Measurements from ENCODE around the gene RMND5A.
"Not testable (repeated sequence)": the region's sequence is repeated elsewhere in the genome, so short reads cannot be mapped to it uniquely, and the experiment has no call there.

The RMND5A gene

GRCh38 chr2:86741889-86742498 lies 21.9 kb downstream of the RMND5A start:
- not testable (repeated sequence) for H3K27ac ChIP-seq

GRCh38 chr2:86744152-86744551 lies 24.1 kb downstream of the RMND5A start:
- no peak for TF ChIP-seq ZFX (IDR thresholded peaks at IDR 0.05)
- no peak for TF ChIP-seq CTCF (conservative IDR thresholded peaks at IDR 0.05)
- no peak overlapping the region for H3K27ac ChIP-seq

- TF ChIP-seq CTCF (conservative IDR thresholded peaks at IDR 0.05) (no peak), ZFX (IDR thresholded peaks at IDR 0.05) (no peak)
- H3K27ac ChIP-seq = no peak overlapping the region
Observed at GRCh38 chr2:86746939-86747338, 26.8 kb downstream of the RMND5A start.

GRCh38 chr2:86747711-86748639 lies 27.9 kb downstream of the RMND5A start:
- no peak for TF ChIP-seq ZFX (IDR thresholded peaks at IDR 0.05)
- TF ChIP-seq CTCF (conservative IDR thresholded peaks at IDR 0.05) = no peak

GRCh38 chr2:86750240-86750839 lies 30.2 kb downstream of the RMND5A start:
- TF ChIP-seq ZFX (IDR thresholded peaks at IDR 0.05) (no peak), CTCF (conservative IDR thresholded peaks at IDR 0.05) (no peak)
- no peak overlapping the region for H3K27ac ChIP-seq

More at GRCh38 chr2:86747711-86748639, 27.9 kb downstream of the RMND5A start:
- H3K27ac ChIP-seq = no peak overlapping the region

GRCh38 chr2:86751778-86752177 lies 31.7 kb downstream of the RMND5A start:
- H3K27ac ChIP-seq = no peak overlapping the region
- TF ChIP-seq ZFX (IDR thresholded peaks at IDR 0.05) (no peak), CTCF (conservative IDR thresholded peaks at IDR 0.05) (no peak)

- TF ChIP-seq CTCF (conservative IDR thresholded peaks at IDR 0.05) = no peak
- H3K27ac ChIP-seq = no peak overlapping the region
Observed at GRCh38 chr2:86752934-86753333, 32.8 kb downstream of the RMND5A start.

Measured in C4-2B (cell line).